ENCODE results near the gene RYK.

- TF ChIP-seq EP300 (IDR thresholded peaks at IDR 0.05; ENCODE audit: borderline replicate concordance in 1 of 2, low read depth in 1 of 2, low read length in 1 of 2) (no peak), YY1 (IDR thresholded peaks at IDR 0.05; ENCODE audit: low read depth) (no peak), MXI1 (IDR thresholded peaks at IDR 0.05; ENCODE audit: low read depth, low read length) (no peak), CTCF (IDR thresholded peaks at IDR 0.05) (no peak), NFIC (IDR thresholded peaks at IDR 0.05; ENCODE audit: borderline replicate concordance) (no peak), EZH2phosphoT487 (IDR thresholded peaks at IDR 0.05; ENCODE audit: borderline replicate concordance, low read depth) (no peak), GABPA (IDR thresholded peaks at IDR 0.05; ENCODE audit: low read depth) (no peak), POLR2AphosphoS5 (IDR thresholded peaks at IDR 0.05; ENCODE audit: low read depth, low read length) (no peak), ELF1 (IDR thresholded peaks at IDR 0.05) (no peak)
Measured at GRCh38 chr3:134155446-134155845, 95.2 kb downstream of the RYK start.
